ENCODE measurements around the gene TBC1D1. TPM values are rescaled to one million over a fixed set of nuclear protein-coding genes. Genes with fewer than 3 reads are reported as not detected.

TBC1D1 gene
- total RNA-seq, 1 experiment from 2014 or later: 56.0 TPM

DNA sequence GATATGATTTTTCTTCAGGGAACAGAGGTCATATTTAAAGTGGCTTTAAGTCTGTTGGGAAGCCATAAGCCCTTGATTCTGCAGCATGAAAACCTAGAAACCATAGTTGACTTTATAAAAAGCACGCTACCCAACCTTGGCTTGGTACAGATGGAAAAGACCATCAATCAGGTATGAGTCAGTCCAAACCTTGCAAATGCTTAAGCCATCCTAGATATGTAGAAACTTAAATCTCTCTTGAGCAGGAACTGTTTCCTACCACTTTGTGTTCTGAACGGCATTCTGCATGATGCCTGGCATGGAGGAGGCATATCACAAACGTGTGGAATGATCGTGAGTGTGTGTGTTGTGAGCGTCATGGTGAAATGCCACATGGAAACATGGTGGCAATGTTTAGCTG lies 234.1 kb downstream of the TBC1D1 start:
- Histone ChIP-seq H3K4me3 (ENCODE audit: low read depth in 2 of 2, low read length in 2 of 2) (no peak overlapping the region), H3K27me3 (ENCODE audit: control insufficient read depth, insufficient read depth, low read length) (no peaks in the 10 kb centered on the region), H3K36me3 (ENCODE audit: control insufficient read depth, insufficient read depth, low read length) (no peaks in the 10 kb centered on the region), H3K27ac (ENCODE audit: low read length) (no peak overlapping the region), H3K9me3 (ENCODE audit: control insufficient read depth, insufficient read depth, low read depth, low read length) (no peaks in the 10 kb centered on the region), H3K4me1 (ENCODE audit: control insufficient read depth, insufficient read depth, low read length) (no peaks in the 10 kb centered on the region)
- intact Hi-C loops (cut with micrococcal nuclease; ENCODE audit: unreplicated experiment): no loop called here
- ATAC-seq (no peak), DNase-seq (ENCODE audit: low read depth, low spot score) (no peak)
- in situ Hi-C loops (cut with HindIII; ENCODE audit: low pct_unique_long_range_greater_than_20kb, low sequenced_read_pairs): no loop called here
- ChIA-PET POLR2A (no interaction called here), CTCF (no interaction called here)
- no TSS peak for BruUV-seq (replicated peaks)
- no peak for TF ChIP-seq SIN3A (IDR thresholded peaks at IDR 0.05; ENCODE audit: borderline replicate concordance, insufficient read depth, low read depth, low read length)
- TF ChIP-seq TCF7L2 (IDR thresholded peaks at IDR 0.05; ENCODE audit: low read depth, low read length): no peak
- TF ChIP-seq POLR2AphosphoS5 (IDR thresholded peaks at IDR 0.05; ENCODE audit: low read depth, low read length): no peak
- TF ChIP-seq, protein P1, sequence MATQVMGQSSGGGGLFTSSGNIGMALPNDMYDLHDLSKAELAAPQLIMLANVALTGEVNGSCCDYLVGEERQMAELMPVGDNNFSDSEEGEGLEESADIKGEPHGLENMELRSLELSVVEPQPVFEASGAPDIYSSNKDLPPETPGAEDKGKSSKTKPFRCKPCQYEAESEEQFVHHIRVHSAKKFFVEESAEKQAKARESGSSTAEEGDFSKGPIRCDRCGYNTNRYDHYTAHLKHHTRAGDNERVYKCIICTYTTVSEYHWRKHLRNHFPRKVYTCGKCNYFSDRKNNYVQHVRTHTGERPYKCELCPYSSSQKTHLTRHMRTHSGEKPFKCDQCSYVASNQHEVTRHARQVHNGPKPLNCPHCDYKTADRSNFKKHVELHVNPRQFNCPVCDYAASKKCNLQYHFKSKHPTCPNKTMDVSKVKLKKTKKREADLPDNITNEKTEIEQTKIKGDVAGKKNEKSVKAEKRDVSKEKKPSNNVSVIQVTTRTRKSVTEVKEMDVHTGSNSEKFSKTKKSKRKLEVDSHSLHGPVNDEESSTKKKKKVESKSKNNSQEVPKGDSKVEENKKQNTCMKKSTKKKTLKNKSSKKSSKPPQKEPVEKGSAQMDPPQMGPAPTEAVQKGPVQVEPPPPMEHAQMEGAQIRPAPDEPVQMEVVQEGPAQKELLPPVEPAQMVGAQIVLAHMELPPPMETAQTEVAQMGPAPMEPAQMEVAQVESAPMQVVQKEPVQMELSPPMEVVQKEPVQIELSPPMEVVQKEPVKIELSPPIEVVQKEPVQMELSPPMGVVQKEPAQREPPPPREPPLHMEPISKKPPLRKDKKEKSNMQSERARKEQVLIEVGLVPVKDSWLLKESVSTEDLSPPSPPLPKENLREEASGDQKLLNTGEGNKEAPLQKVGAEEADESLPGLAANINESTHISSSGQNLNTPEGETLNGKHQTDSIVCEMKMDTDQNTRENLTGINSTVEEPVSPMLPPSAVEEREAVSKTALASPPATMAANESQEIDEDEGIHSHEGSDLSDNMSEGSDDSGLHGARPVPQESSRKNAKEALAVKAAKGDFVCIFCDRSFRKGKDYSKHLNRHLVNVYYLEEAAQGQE (IDR thresholded peaks at IDR 0.05; ENCODE audit: insufficient read depth in 1 of 2, low read depth in 2 of 2, low read length in 1 of 2): no peak
- no peak for TF ChIP-seq CTCF (IDR thresholded peaks at IDR 0.05)

- ChIA-PET POLR2A (no interaction called here), CTCF (no interaction called here)
- H3K9me3 ChIP-seq (ENCODE audit: control insufficient read depth, insufficient read depth, low read depth, low read length): no peaks in the 10 kb centered on the region
- no peaks in the 10 kb centered on the region for H3K4me1 ChIP-seq (ENCODE audit: control insufficient read depth, insufficient read depth, low read length)
- H3K27me3 ChIP-seq (ENCODE audit: control insufficient read depth, insufficient read depth, low read length): no peaks in the 10 kb centered on the region
- no peak overlapping the region for H3K4me3 ChIP-seq (ENCODE audit: low read depth in 2 of 2, low read length in 2 of 2)
- in situ Hi-C loops (cut with HindIII; ENCODE audit: low pct_unique_long_range_greater_than_20kb, low sequenced_read_pairs): no loop called here
- no peaks in the 10 kb centered on the region for H3K36me3 ChIP-seq (ENCODE audit: control insufficient read depth, insufficient read depth, low read length)
- no peak for TF ChIP-seq POLR2AphosphoS5 (IDR thresholded peaks at IDR 0.05; ENCODE audit: low read depth, low read length)
- no peak for TF ChIP-seq SIN3A (IDR thresholded peaks at IDR 0.05; ENCODE audit: borderline replicate concordance, insufficient read depth, low read depth, low read length)
- TF ChIP-seq CTCF (IDR thresholded peaks at IDR 0.05): no peak
- no peak for TF ChIP-seq TCF7L2 (IDR thresholded peaks at IDR 0.05; ENCODE audit: low read depth, low read length)
- TF ChIP-seq, protein P1 (IDR thresholded peaks at IDR 0.05; ENCODE audit: insufficient read depth in 1 of 2, low read depth in 2 of 2, low read length in 1 of 2): no peak
- ATAC-seq: no peak
- BruUV-seq (replicated peaks): no TSS peak
- intact Hi-C loops (cut with micrococcal nuclease; ENCODE audit: unreplicated experiment): no loop called here
- no peak overlapping the region for H3K27ac ChIP-seq (ENCODE audit: low read length)
- no peak for DNase-seq (ENCODE audit: low read depth, low spot score)
Observed at GRCh38 chr4:38125816-38126215, 234.9 kb downstream of the TBC1D1 start.
